ENCODE measurements around the gene SP5. TPM values are rescaled to one million over a fixed set of nuclear protein-coding genes. Genes with fewer than 3 reads are reported as not detected.

The SP5 gene
- total RNA-seq, 1 experiment from 2014 or later = 1.7 TPM

DNA sequence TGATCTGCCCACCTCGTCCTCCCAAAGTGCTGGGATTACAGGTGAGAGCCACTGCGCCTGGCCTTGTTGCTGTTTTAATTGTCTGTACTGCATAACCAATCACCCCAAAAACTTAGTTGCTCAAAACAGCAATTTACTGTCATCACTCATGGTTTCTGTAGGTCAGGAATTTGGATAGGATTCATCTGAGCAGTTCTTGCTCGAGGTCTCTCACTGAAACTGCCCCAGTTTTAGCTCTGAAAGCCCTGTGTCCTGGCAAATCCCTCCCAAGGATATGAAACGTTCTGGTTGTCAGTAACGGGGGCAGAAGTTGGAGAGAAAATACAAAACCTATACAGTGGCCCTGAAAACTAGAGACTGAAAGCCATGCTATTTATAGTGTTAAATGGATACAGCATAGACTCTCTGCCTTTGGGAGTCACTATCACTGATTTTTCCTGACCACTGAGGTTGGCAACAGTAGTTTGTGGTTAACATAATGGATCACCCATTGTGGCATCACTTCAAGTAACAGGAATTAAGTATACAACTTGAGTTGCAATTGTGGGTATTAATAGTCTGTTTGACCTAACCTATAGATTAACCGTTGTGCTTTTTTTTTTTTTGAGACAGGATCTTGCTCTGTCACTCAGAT, 27.9 kb downstream of the SP5 start (continued):
- no peak for TF ChIP-seq CREM (CRISPR knock-in tag; IDR thresholded peaks at IDR 0.05)
- no peak for TF ChIP-seq JUN (CRISPR knock-in tag; IDR thresholded peaks at IDR 0.05)

GRCh38 chr2:170743530-170744239, 28.5 kb downstream of the SP5 start:
- TF ChIP-seq, protein P1, sequence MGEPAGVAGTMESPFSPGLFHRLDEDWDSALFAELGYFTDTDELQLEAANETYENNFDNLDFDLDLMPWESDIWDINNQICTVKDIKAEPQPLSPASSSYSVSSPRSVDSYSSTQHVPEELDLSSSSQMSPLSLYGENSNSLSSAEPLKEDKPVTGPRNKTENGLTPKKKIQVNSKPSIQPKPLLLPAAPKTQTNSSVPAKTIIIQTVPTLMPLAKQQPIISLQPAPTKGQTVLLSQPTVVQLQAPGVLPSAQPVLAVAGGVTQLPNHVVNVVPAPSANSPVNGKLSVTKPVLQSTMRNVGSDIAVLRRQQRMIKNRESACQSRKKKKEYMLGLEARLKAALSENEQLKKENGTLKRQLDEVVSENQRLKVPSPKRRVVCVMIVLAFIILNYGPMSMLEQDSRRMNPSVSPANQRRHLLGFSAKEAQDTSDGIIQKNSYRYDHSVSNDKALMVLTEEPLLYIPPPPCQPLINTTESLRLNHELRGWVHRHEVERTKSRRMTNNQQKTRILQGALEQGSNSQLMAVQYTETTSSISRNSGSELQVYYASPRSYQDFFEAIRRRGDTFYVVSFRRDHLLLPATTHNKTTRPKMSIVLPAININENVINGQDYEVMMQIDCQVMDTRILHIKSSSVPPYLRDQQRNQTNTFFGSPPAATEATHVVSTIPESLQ (CRISPR knock-in tag; IDR thresholded peaks at IDR 0.05) = no peak
- TF ChIP-seq HMGXB4 (CRISPR knock-in tag; IDR thresholded peaks at IDR 0.05) (no peak), IRF2 (CRISPR knock-in tag; IDR thresholded peaks at IDR 0.05; ENCODE audit: borderline replicate concordance, low read depth) (no peak), FOXJ3 (CRISPR knock-in tag; IDR thresholded peaks at IDR 0.05; ENCODE audit: borderline replicate concordance) (no peak), CREM (CRISPR knock-in tag; IDR thresholded peaks at IDR 0.05) (no peak), ZNF121 (CRISPR knock-in tag; IDR thresholded peaks at IDR 0.05) (no peak), STAT6 (CRISPR knock-in tag; conservative IDR thresholded peaks at IDR 0.05; ENCODE audit: low read depth) (no peak), FOXP1 (CRISPR knock-in tag; IDR thresholded peaks at IDR 0.05; ENCODE audit: borderline replicate concordance) (no peak), ZNF263 (CRISPR knock-in tag; IDR thresholded peaks at IDR 0.05; ENCODE audit: low read depth) (no peak)
- TF ChIP-seq, protein P2, sequence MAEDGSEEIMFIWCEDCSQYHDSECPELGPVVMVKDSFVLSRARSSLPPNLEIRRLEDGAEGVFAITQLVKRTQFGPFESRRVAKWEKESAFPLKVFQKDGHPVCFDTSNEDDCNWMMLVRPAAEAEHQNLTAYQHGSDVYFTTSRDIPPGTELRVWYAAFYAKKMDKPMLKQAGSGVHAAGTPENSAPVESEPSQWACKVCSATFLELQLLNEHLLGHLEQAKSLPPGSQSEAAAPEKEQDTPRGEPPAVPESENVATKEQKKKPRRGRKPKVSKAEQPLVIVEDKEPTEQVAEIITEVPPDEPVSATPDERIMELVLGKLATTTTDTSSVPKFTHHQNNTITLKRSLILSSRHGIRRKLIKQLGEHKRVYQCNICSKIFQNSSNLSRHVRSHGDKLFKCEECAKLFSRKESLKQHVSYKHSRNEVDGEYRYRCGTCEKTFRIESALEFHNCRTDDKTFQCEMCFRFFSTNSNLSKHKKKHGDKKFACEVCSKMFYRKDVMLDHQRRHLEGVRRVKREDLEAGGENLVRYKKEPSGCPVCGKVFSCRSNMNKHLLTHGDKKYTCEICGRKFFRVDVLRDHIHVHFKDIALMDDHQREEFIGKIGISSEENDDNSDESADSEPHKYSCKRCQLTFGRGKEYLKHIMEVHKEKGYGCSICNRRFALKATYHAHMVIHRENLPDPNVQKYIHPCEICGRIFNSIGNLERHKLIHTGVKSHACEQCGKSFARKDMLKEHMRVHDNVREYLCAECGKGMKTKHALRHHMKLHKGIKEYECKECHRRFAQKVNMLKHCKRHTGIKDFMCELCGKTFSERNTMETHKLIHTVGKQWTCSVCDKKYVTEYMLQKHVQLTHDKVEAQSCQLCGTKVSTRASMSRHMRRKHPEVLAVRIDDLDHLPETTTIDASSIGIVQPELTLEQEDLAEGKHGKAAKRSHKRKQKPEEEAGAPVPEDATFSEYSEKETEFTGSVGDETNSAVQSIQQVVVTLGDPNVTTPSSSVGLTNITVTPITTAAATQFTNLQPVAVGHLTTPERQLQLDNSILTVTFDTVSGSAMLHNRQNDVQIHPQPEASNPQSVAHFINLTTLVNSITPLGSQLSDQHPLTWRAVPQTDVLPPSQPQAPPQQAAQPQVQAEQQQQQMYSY (CRISPR knock-in tag; IDR thresholded peaks at IDR 0.05) = no peak
- TF ChIP-seq, protein P3, sequence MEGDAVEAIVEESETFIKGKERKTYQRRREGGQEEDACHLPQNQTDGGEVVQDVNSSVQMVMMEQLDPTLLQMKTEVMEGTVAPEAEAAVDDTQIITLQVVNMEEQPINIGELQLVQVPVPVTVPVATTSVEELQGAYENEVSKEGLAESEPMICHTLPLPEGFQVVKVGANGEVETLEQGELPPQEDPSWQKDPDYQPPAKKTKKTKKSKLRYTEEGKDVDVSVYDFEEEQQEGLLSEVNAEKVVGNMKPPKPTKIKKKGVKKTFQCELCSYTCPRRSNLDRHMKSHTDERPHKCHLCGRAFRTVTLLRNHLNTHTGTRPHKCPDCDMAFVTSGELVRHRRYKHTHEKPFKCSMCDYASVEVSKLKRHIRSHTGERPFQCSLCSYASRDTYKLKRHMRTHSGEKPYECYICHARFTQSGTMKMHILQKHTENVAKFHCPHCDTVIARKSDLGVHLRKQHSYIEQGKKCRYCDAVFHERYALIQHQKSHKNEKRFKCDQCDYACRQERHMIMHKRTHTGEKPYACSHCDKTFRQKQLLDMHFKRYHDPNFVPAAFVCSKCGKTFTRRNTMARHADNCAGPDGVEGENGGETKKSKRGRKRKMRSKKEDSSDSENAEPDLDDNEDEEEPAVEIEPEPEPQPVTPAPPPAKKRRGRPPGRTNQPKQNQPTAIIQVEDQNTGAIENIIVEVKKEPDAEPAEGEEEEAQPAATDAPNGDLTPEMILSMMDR (IDR thresholded peaks at IDR 0.05) = no peak
- TF ChIP-seq, protein P4, sequence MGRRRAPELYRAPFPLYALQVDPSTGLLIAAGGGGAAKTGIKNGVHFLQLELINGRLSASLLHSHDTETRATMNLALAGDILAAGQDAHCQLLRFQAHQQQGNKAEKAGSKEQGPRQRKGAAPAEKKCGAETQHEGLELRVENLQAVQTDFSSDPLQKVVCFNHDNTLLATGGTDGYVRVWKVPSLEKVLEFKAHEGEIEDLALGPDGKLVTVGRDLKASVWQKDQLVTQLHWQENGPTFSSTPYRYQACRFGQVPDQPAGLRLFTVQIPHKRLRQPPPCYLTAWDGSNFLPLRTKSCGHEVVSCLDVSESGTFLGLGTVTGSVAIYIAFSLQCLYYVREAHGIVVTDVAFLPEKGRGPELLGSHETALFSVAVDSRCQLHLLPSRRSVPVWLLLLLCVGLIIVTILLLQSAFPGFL (CRISPR knock-in tag; IDR thresholded peaks at IDR 0.05; ENCODE audit: borderline replicate concordance) = no peak
- ATAC-seq (no peak), DNase-seq (ENCODE audit: low spot score) (no peak)
- Mint-ChIP-seq H3K27me3 (ENCODE audit: low read depth) (no peaks in the 10 kb centered on the region), H3K4me1 (peaks cover 9% of the 10 kb centered on the region), H3K4me3 (no peak overlapping the region), H3K27ac (no peak overlapping the region), H3K36me3 (no peaks in the 10 kb centered on the region), H3K9me3 (no peaks in the 10 kb centered on the region)
- ChIA-PET POLR2A (no interaction called here), CTCF (interaction anchor here (0.9 kb wide), 1 partner anchor 335 kb away, joined by 3 read pairs; no protein-coding TSS in a partner anchor)

Data from WTC11 (cell line).